HEK293 (cell line): ENCODE results near the gene PARD3.
A peak's percentile ranks its signal among the peaks of the same experiment; 100 is the strongest.

Experiments
- CTCF ChIA-PET: fragments of 350-600 bp; formaldehyde crosslinking; extraction: SDS; loops from one replicate; lab custom pipeline; 2021; ENCODE audit warnings: antibody characterized with exemption; lab: Yijun Ruan, JAX
- POLR2A ChIA-PET: fragments of 300-600 bp; formaldehyde crosslinking; extraction: SDS; loops from one replicate; lab custom pipeline; 2020; ENCODE audit warnings: antibody characterized with exemption, inconsistent platforms; lab: Yijun Ruan, JAX
- H3K27ac ChIP-seq: fragments of 200-500 bp; sonication (Bioruptor generic); 2 replicates; pipeline ENCODE4 v1.5.1; 2014; ENCODE audit warnings: low read depth, low read length, control low read depth, inconsistent platforms; ENCODE audit errors: extremely low read depth
- H3K36me3 ChIP-seq, 2 experiments: fragments of 200-500 bp in 1 of 2; sonication (Bioruptor generic) in 1 of 2; 1 replicate in 1 of 2; 2 replicates in 1 of 2; pipeline ENCODE4 v1.5.1; 2014 to 2017; ENCODE audit warnings: inconsistent platforms in 2 of 2, low read length in 2 of 2; ENCODE audit not compliant: control insufficient read depth in 2 of 2, insufficient read depth in 1 of 2
- H3K4me1 ChIP-seq: fragments of 200-500 bp; sonication (Bioruptor generic); 2 replicates; pipeline ENCODE4 v1.5.1; 2014; ENCODE audit warnings: mild to moderate bottlenecking, low read length, inconsistent platforms; ENCODE audit not compliant: control insufficient read depth, insufficient read depth
- H3K4me3 ChIP-seq: 2 replicates; pipeline ENCODE4 v1.5.1; 2011; ENCODE audit warnings: low read depth, mild to moderate bottlenecking, control low read depth, low read length, moderate library complexity
- H3K9me3 ChIP-seq: fragments of 200-500 bp; sonication (Bioruptor generic); 2 replicates; pipeline ENCODE4 v1.5.1; 2014; ENCODE audit warnings: low read depth, low read length, inconsistent platforms; ENCODE audit not compliant: control insufficient read depth, insufficient read depth
- BCL11A ChIP-seq: fragments of 450-650 bp; formaldehyde crosslinking; IDR thresholded peaks from 2 replicates; pipeline ENCODE4 v1.5.1; 2016; ENCODE audit warnings: low read depth, missing biosample characterization, missing genetic modification characterization
- BCL11B ChIP-seq: fragments of 450-650 bp; formaldehyde crosslinking; IDR thresholded peaks from 2 replicates; pipeline ENCODE4 v1.5.1; 2016; ENCODE audit warnings: low read depth, missing biosample characterization, missing genetic modification characterization
- HOXC10 ChIP-seq: sonication (generic); formaldehyde crosslinking; IDR thresholded peaks from 2 replicates; pipeline ENCODE4 v1.8.1; 2023; ENCODE audit warnings: mild to moderate bottlenecking, missing genetic modification reagents
- MZF1 ChIP-seq: fragments of 450-650 bp; formaldehyde crosslinking; IDR thresholded peaks from 2 replicates; pipeline ENCODE4 v1.5.1; 2017; ENCODE audit warnings: missing biosample characterization, missing genetic modification characterization, borderline replicate concordance
- OSR2 ChIP-seq: fragments of 450-650 bp; formaldehyde crosslinking; IDR thresholded peaks from 2 replicates; pipeline ENCODE4 v1.5.1; 2016; ENCODE audit warnings: missing biosample characterization, missing genetic modification characterization
- PRDM6 ChIP-seq: fragments of 450-650 bp; formaldehyde crosslinking; IDR thresholded peaks from 2 replicates; pipeline ENCODE4 v1.5.1; 2017; ENCODE audit warnings: missing biosample characterization, missing genetic modification characterization
- SALL2 ChIP-seq: fragments of 450-650 bp; formaldehyde crosslinking; IDR thresholded peaks from 2 replicates; pipeline ENCODE4 v1.5.0; 2017; ENCODE audit warnings: missing biosample characterization, mild to moderate bottlenecking, missing genetic modification characterization, borderline replicate concordance
- SP2 ChIP-seq: fragments of 450-650 bp; formaldehyde crosslinking; IDR thresholded peaks from 2 replicates; pipeline ENCODE4 v1.5.1; 2016; ENCODE audit warnings: missing biosample characterization, missing genetic modification characterization
- ZBTB20 ChIP-seq: fragments of 450-650 bp; formaldehyde crosslinking; IDR thresholded peaks from 2 replicates; pipeline ENCODE4 v1.5.1; 2016; ENCODE audit warnings: missing biosample characterization, missing genetic modification characterization
- ZNF10 ChIP-seq: fragments of 450-650 bp; formaldehyde crosslinking; IDR thresholded peaks from 2 replicates; pipeline ENCODE4 v1.5.1; 2017; ENCODE audit warnings: missing biosample characterization, missing genetic modification characterization
- ZNF146 ChIP-seq: fragments of 450-650 bp; formaldehyde crosslinking; IDR thresholded peaks from 2 replicates; pipeline ENCODE4 v1.5.1; 2016; ENCODE audit warnings: missing biosample characterization, missing genetic modification characterization
- ZNF391 ChIP-seq: fragments of 450-650 bp; formaldehyde crosslinking; IDR thresholded peaks from 2 replicates; pipeline ENCODE4 v1.5.1; 2016; ENCODE audit warnings: low read depth, missing biosample characterization, missing genetic modification characterization, borderline replicate concordance
- ZNF398 ChIP-seq: fragments of 450-650 bp; formaldehyde crosslinking; IDR thresholded peaks from 2 replicates; pipeline ENCODE4 v1.5.1; 2017; ENCODE audit warnings: missing biosample characterization, missing genetic modification characterization
- ZNF544 ChIP-seq: fragments of 450-650 bp; formaldehyde crosslinking; IDR thresholded peaks from 2 replicates; pipeline ENCODE4 v1.5.0; 2017; ENCODE audit warnings: missing biosample characterization, missing genetic modification characterization
- ZNF558 ChIP-seq: fragments of 450-650 bp; formaldehyde crosslinking; IDR thresholded peaks from 2 replicates; pipeline ENCODE4 v1.5.1; 2016; ENCODE audit warnings: missing biosample characterization, missing genetic modification characterization
- ZNF654 ChIP-seq: fragments of 450-650 bp; formaldehyde crosslinking; IDR thresholded peaks from 2 replicates; pipeline ENCODE4 v1.5.1; 2016; ENCODE audit warnings: low read depth, missing biosample characterization, missing genetic modification characterization
- ZSCAN18 ChIP-seq: fragments of 450-650 bp; formaldehyde crosslinking; IDR thresholded peaks from 2 replicates; pipeline ENCODE4 v1.5.1; 2016; ENCODE audit warnings: missing biosample characterization, missing genetic modification characterization

Gene PARD3

GRCh38 chr10:34599026-34599795 lies 215.9 kb downstream of the PARD3 start (continued):
- no peak for TF ChIP-seq ZSCAN18 (tag by site-specific recombination)
- TF ChIP-seq ZNF146 = no peak
- no peak for TF ChIP-seq SALL2 (tag by site-specific recombination)
- TF ChIP-seq ZNF398 (tag by site-specific recombination) = no peak
- TF ChIP-seq ZNF391 = no peak
- TF ChIP-seq PRDM6 = peak; percentile 37; the same call in 1 of the 2 replicates
- TF ChIP-seq, all 188 proteins: peak for 8

GRCh38 chr10:34596351-34596750 lies 218.7 kb downstream of the PARD3 start:
- Histone ChIP-seq H3K27ac (no peak overlapping the region), H3K9me3 (no peaks in the 10 kb centered on the region), H3K4me3 (no peak overlapping the region), H3K4me1 (no peaks in the 10 kb centered on the region; the same call in 1 of the 2 replicates), H3K36me3 (no peaks in the 10 kb centered on the region; a peak in 1 of 3 replicates)
- POLR2A ChIA-PET = no interaction called here
- CTCF ChIA-PET = no interaction called here
- TF ChIP-seq MZF1 (0 out of 2 replicates have a peak, but pooled peaks have one; percentile 29), ZNF654 (no peak)

GRCh38 chr10:34593930-34594329 lies 221.2 kb downstream of the PARD3 start:
- TF ChIP-seq ZBTB20 (tag by site-specific recombination) (peak; percentile 53; the same call in 1 of the 2 replicates), ZNF544 (tag by site-specific recombination) (no peak)
- ChIA-PET POLR2A (no interaction called here), CTCF (interaction anchor here (0.7 kb wide), 1 partner anchor 26 kb away, joined by 4 read pairs; no protein-coding TSS in a partner anchor)
- Histone ChIP-seq H3K27ac (no peak overlapping the region), H3K4me3 (no peak overlapping the region), H3K4me1 (no peaks in the 10 kb centered on the region; the same call in 1 of the 2 replicates), H3K36me3 (no peaks in the 10 kb centered on the region), H3K9me3 (no peaks in the 10 kb centered on the region)

- Histone ChIP-seq H3K4me1 (no peaks in the 10 kb centered on the region; the same call in 1 of the 2 replicates), H3K27ac (no peak overlapping the region), H3K36me3 (no peaks in the 10 kb centered on the region), H3K9me3 (no peaks in the 10 kb centered on the region), H3K4me3 (no peak overlapping the region)
- ChIA-PET CTCF (interaction anchor here (0.7 kb wide), 1 partner anchor 27 kb away, joined by 4 read pairs; no protein-coding TSS in a partner anchor), POLR2A (no interaction called here)
- TF ChIP-seq BCL11B (tag by site-specific recombination) (no peak), ZNF558 (tag by site-specific recombination) (no peak), BCL11A (tag by site-specific recombination) (no peak), SP2 (no peak), ZNF10 (tag by site-specific recombination) (no peak), HOXC10 (CRISPR knock-in tag) (no peak), OSR2 (tag by site-specific recombination) (no peak)
These were observed 221.7 kb downstream of the PARD3 start for GRCh38 chr10:34593374-34593890.
